ENCODE measurements around the gene FAM124B. TPM values are rescaled to one million over a fixed set of nuclear protein-coding genes. Genes with fewer than 3 reads are reported as not detected.

FAM124B gene
- total and polyA plus RNA-seq, 3 donors from 2014 or later: 0.37 to 0.80 (median 0.39) TPM

- TF ChIP-seq POLR2A (IDR thresholded peaks at IDR 0.05): no peak
- TF ChIP-seq CTCF (IDR thresholded peaks at IDR 0.05): no peak
- Histone ChIP-seq H3K36me3 (ENCODE audit: low read depth, missing control alignments) (no peaks in the 10 kb centered on the region), H3K27me3 (no peaks in the 10 kb centered on the region), H3K4me3 (no peak overlapping the region), H3K27ac (no peak overlapping the region), H3K9me3 (no peaks in the 10 kb centered on the region), H3K4me1 (no peaks in the 10 kb centered on the region)
- 56 to 73% methylated on average over 1 of the region's 1 CpG for whole genome bisulfite sequencing, 2 donors
- no peak for DNase-seq
- intact Hi-C loops (cut with DNase I; ENCODE audit: low total_unique reads): no loop called here
Observed at GRCh38 chr2:224335991-224336390, 65.9 kb downstream of the FAM124B start.

GRCh38 chr2:224334726-224335125 is 67.2 kb downstream of the FAM124B start:
- TF ChIP-seq POLR2A (IDR thresholded peaks at IDR 0.05) (no peak), CTCF (IDR thresholded peaks at IDR 0.05) (no peak)
- intact Hi-C loops (cut with DNase I; ENCODE audit: low total_unique reads): no loop called here
- Histone ChIP-seq H3K4me1 (no peaks in the 10 kb centered on the region), H3K27me3 (no peaks in the 10 kb centered on the region), H3K9me3 (no peaks in the 10 kb centered on the region), H3K4me3 (no peak overlapping the region), H3K27ac (no peak overlapping the region), H3K36me3 (ENCODE audit: low read depth, missing control alignments) (no peaks in the 10 kb centered on the region)
- WGBS, 2 donors: 77 to 84% methylated on average over 2 of the region's 2 CpGs
- no peak for DNase-seq

- no peaks in the 10 kb centered on the region for H3K27me3 ChIP-seq
- WGBS, 2 donors: 78 to 87% methylated on average over 6 of the region's 6 CpGs
- intact Hi-C loops (cut with DNase I; ENCODE audit: low total_unique reads): no loop called here
Observed at GRCh38 chr2:224333726-224334482, 68.0 kb downstream of the FAM124B start.

GRCh38 chr2:224331698-224332097 is 70.2 kb downstream of the FAM124B start:
- WGBS, 2 donors: 80 to 81% methylated on average over 8 of the region's 8 CpGs
- H3K4me1 ChIP-seq: no peaks in the 10 kb centered on the region
- H3K27ac ChIP-seq: no peak overlapping the region
- no peaks in the 10 kb centered on the region for H3K27me3 ChIP-seq
- no peak for DNase-seq
- H3K36me3 ChIP-seq (ENCODE audit: low read depth, missing control alignments): no peaks in the 10 kb centered on the region
- no peak overlapping the region for H3K4me3 ChIP-seq
- no peaks in the 10 kb centered on the region for H3K9me3 ChIP-seq
- intact Hi-C loops (cut with DNase I; ENCODE audit: low total_unique reads): no loop called here
- TF ChIP-seq POLR2A (IDR thresholded peaks at IDR 0.05) (no peak), CTCF (IDR thresholded peaks at IDR 0.05) (no peak)

More at GRCh38 chr2:224333726-224334482, 68.0 kb downstream of the FAM124B start:
- Histone ChIP-seq H3K4me3 (no peak overlapping the region), H3K27ac (no peak overlapping the region), H3K4me1 (no peaks in the 10 kb centered on the region), H3K36me3 (ENCODE audit: low read depth, missing control alignments) (no peaks in the 10 kb centered on the region), H3K9me3 (no peaks in the 10 kb centered on the region)
- TF ChIP-seq POLR2A (IDR thresholded peaks at IDR 0.05): no peak
- no peak for TF ChIP-seq CTCF (IDR thresholded peaks at IDR 0.05)
- DNase-seq: no peak

- no peaks in the 10 kb centered on the region for H3K4me1 ChIP-seq
- intact Hi-C loops (cut with DNase I; ENCODE audit: low total_unique reads): no loop called here
- no peaks in the 10 kb centered on the region for H3K27me3 ChIP-seq
- H3K27ac ChIP-seq: no peak overlapping the region
- no peak overlapping the region for H3K4me3 ChIP-seq
- no peak for DNase-seq
- H3K9me3 ChIP-seq: no peaks in the 10 kb centered on the region
- no peak for TF ChIP-seq CTCF (IDR thresholded peaks at IDR 0.05)
- TF ChIP-seq POLR2A (IDR thresholded peaks at IDR 0.05): no peak
- no peaks in the 10 kb centered on the region for H3K36me3 ChIP-seq (ENCODE audit: low read depth, missing control alignments)
- WGBS, 2 donors: 87 to 90% methylated on average over 3 of the region's 3 CpGs
Observed at GRCh38 chr2:224328798-224329197, 73.1 kb downstream of the FAM124B start.

Data from testis (tissue), 3 donors.